ENCODE data around the gene ACP3. TPM values are rescaled to one million over a fixed set of nuclear protein-coding genes. Genes with fewer than 3 reads are reported as not detected.
"Not testable (repeated sequence)": the region's sequence is repeated elsewhere in the genome, so short reads cannot be mapped to it uniquely, and the experiment has no call there.

ACP3 gene
- polyA plus RNA-seq, 10 donors, result 0.24 to 5.0 (median 0.57) TPM

GRCh38 chr3:132360717-132361116 lies 43.5 kb downstream of the ACP3 start:
- DNase-seq, result no peak

GRCh38 chr3:132362329-132362728 lies 45.1 kb downstream of the ACP3 start:
- no peak for DNase-seq

DNA sequence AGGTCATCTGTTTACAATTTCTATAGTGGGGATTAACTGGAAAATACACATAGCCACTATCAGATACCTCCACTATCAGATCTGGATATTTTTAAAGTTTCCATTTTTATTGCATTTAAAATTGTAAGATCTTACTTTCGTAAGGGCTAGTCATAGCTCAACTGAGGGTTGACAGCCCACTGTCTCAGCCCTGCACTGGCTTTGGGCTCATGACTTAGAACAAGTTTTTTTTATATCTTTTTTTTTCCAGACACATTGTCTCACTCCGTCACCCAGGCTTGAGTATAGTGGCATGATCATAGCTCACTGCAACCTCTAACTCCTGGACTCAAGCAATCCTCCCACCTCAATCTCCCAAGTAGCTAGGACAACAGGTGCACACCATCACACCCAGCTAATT lies 51.3 kb downstream of the ACP3 start:
- DNase-seq, result no peak

- DNase-seq, result no peak
Observed at GRCh38 chr3:132368962-132369361, 51.8 kb downstream of the ACP3 start.

- DNase-seq, result not testable (repeated sequence)
Observed at GRCh38 chr3:132376945-132377354, 59.7 kb downstream of the ACP3 start.

DNA sequence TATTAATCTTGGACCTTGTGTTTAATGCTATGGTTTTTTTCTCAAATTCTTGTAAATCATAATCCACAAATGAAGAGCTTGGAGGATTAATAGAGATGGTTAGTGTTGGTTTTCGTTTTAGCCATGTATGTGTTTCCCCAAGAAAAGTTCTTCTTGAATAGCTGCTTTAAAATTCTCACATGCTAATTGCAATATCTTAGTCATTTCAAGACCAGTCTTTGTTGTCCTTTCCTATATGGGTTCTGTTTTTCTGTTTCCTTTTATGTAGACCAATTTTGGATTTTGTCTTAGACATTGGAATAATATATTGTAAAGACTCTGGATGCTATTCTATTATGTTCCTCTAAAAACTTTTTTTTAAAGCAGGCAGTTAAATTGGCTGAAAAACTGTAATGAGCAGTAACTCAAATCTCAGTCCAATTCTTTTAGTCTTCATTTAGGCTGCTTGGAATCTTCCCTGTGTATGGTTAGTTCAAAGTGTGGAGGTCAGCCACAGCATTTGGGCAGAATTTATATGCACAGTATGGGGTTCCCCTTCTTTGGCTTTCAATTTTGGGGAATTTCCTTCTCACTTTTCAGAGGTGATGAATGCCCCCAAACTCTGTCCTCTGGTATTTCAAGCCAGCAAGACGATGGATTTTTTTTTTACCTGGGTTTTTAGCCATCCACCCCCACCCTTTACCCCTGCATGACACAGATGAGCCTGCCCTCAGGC lies 61.0 kb downstream of the ACP3 start:
- DNase-seq, result no peak

DNA sequence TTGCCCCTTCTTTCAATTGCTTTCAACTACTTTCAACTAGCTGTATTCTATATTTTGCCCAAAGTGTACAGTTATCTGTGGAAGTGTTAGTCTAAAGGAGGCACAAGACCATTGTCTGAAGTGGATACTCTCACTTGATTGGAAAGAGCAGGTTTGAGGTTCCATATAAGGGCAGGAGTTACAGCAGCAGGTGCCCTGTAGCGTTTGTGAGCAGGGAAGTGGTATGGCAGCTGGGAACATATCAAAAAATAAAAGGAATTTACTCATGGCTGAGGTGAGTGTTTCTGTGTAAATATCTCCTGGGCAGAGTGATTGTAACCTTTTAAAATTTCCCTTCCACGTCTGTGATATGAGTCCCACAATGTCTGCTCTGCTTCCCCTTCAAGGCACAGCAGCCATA lies 61.6 kb downstream of the ACP3 start:
- DNase-seq, result no peak

DNA sequence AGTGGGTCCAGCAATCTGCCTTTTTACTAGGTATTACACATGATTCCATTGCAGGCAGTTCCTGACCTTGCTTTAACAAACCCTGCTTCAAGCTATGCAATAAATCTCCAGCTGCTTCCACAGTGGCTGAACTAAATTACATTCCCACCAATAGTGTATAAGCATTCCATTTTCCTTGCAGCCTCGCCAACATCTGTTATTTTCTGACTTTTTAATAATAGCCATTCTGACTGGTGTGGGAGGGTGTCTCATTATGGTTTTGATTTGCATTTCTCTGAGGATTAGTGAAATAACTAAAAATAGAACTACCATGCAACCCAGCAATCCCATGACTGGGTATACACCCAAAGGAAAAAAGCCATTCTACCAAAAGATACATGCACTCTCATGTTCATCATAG lies 63.7 kb downstream of the ACP3 start:
- DNase-seq, result no peak

DNA sequence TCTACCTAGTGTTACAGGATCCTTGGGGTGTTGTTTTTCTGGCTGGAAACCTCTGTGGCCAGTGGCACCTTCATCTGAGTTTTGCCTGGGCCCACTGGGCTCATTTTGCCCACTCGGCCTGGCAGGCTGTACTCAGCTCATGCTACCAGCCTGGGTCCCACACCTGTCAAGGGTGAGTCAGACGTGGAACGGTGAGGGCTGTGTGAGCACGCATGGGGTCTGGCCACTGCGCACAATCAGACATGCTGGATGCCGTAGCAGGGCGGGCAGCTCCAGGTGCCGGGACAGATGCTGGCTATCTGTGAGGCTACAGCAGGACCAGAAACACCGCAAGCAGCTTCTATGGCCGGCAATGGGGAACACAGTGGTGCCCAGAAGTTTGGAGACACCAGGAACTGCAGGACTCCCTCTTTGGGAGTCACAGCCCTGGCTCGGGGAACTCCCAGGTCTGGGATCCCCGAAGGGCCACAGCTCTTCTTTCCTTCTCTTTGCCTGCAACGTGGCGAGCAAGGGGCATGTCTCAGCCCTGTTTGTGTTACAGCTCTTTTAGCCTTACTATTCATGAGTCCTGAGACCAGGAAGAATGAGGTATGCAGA lies 64.2 kb downstream of the ACP3 start:
- DNase-seq, result no peak

GRCh38 chr3:132382267-132382666 lies 65.1 kb downstream of the ACP3 start:
- no peak for DNase-seq

DNA sequence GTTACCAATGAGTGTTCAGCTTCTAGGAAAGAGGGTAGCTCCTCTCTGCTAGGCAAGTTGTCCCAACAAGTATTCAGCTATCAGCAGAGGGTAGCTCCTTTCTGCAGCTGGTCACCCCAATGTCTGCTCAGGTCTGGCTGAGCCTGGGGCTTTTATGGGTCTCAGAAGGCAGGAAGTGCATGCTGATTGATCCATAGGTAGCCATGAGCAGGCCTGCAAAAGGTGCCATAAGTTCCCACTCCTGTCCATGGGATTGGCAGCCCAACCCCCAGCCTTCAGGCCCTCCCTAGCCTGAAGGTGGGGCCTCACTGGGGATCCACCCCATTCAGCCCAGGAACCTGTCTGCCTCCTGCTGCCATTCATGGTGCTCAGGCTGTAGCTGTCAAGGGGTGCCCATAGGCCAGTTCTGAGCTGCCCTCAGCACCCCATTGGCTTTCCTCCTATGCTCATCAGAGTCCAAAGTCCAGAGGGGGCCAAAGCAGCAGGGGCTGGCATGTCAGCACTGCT lies 65.5 kb downstream of the ACP3 start:
- DNase-seq, result no peak

- no peak for DNase-seq
Observed at GRCh38 chr3:132386259-132386658, 69.1 kb downstream of the ACP3 start.

- DNase-seq, result not testable (repeated sequence)
Observed at GRCh38 chr3:132392675-132393074, 75.5 kb downstream of the ACP3 start.

DNA sequence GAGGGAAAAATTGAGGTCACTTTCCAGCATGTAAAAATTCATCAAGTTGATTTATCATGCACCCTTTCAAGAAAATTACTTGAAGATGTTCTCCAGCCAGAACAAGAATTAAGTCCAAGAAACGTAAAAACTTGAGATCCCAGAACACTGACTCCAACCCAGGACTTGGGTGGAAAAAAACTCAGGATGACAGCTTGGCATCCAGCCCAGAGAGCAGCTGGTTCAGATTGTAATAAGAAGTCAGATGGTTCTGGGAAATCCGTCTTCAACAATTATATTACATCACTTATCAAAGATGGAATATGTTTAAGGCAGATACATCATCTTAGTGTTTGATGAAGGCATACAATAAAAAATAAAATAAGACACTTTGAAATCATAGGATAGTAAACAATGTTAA lies 77.1 kb downstream of the ACP3 start:
- peak; percentile 49 to 84 (median 80) for DNase-seq

DNA sequence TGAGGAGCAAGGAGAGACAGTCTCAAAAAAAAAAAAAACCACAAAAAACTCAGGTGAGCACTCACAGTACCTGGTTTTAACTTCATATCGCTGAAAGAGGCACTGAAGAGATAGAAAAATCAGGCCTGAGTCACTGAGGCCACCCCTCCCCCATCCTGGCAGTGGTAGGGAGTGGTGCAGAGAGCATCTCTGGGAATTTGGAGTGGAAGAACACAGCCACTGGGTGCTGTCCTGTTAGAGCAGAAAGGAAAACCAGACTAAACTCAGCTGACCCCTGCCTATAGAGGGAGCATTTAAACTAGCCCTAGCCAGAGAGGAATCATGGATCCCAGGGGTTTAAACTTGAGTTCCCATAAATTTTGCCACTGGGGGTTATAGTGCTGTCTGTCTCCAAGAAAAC lies 77.9 kb downstream of the ACP3 start:
- DNase-seq, result no peak

DNA sequence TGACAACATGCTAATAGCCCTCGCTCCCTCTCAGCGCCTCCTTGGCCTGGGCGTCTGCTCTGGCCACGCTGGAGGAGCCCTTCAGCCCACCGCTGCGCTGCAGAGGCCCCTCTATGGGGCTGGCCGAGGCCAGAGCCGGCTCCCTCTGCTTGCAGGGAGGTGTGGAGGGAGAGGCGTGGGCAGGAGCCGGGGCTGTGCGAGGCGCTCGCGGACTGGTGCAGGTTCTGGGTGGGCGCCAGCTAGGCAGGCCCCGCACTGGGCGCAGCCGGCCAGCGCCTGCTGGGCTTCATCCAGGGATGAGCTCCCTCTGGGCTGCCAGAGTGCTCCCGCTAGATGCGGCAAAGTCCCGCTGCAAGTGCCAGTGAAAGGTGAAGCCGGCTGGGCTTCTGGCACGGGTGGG lies 79.0 kb downstream of the ACP3 start:
- DNase-seq, result no peak

DNA sequence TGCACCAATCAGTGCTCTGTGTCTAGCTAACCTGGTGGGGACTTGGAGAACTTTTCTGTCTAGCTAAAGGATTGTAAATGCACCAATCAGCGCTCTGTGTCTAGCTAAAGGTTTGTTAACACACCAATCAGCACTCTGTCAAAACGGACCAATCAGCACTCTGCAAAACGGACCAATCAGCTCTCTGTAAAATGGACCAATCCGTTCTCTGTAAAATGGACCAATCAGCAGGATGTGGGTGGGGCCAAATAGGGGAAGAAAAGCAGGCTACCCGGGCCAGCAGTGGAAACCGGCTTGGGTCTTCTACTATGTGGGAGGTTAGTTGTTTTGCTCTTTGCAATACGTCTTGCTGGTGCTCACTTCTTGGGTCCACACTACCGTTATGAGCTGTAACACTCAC lies 79.6 kb downstream of the ACP3 start:
- DNase-seq, result not testable (repeated sequence)

- DNase-seq, result peak; percentile 31 to 68 (median 48)
Observed at GRCh38 chr3:132399054-132399929, 82.1 kb downstream of the ACP3 start.

DNA sequence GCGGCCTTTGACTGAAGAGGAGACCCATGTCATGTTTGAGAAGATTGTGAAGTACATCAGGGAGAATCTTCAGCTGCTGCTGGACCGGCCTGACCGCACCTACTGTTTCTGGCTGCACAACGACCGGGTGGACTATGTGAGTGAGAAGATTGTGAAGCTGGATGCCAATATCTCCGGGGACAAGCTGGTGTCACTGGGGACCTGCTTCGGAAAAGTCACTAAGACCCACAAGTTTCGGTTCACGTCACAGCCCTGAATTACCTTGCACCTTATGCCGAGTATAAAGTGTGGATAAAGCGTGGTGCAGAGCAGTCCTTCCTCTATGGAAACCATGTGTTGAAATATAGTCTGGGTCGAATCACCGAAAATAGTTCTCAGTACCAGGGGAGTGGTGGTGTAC lies 84.0 kb downstream of the ACP3 start:
- DNase-seq, result no peak

DNA sequence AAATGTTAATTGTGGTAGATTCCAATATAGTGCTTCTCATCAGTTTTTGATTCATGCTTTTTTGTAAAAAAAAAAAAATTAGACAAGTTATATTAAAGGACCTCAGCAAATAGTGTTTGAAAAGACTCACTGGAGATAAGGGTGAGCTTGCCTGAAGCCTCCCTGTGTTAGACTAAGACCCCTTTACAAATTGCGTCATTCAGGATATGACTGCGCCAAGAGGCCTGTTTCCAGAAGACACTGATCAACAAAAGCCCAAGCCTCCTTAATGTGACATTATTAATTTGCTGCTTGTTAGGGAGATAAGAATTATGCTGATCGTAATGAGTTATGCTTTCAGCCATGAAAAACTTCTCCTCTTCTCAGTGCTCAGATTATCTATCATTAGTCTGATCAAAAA lies 87.1 kb downstream of the ACP3 start:
- no peak for DNase-seq

DNA sequence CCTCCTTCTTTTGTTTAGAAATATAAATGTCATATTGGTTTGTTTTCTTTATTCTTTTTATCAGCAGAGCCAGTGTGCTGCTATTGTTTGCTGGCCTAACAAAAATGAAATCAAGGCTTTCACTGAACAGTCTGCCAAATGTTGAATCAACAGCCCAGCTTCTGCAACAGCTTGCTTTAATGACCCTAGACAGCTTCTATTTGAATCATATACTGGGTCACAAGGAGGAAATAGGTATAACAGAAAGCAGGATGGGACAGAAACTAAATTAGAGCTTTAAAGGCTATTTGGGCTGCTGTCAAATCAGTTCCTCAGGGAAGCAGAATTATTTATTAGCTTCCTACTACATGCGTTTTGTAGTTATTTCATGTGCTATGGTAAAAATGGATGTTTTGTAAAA lies 88.0 kb downstream of the ACP3 start:
- DNase-seq, result peak in 1 of 3 donors; percentile 35

- no peak for DNase-seq
Observed at GRCh38 chr3:132405609-132406299, 88.5 kb downstream of the ACP3 start.

All from muscle of back (tissue), 11 donors.